GM21717 (cell line): ENCODE data around the gene DDX25.
"Not testable (repeated sequence)": the region's sequence is repeated elsewhere in the genome, so short reads cannot be mapped to it uniquely, and the experiment has no call there.

Source experiments
- ATAC-seq: cut with Tn5 transposase; IDR thresholded peaks from one replicate; pipeline ENCODE4 v1.9.1; 2021; ENCODE audit warnings: mild to moderate bottlenecking, moderate library complexity; ENCODE audit not compliant: unreplicated experiment

The DDX25 gene

DNA sequence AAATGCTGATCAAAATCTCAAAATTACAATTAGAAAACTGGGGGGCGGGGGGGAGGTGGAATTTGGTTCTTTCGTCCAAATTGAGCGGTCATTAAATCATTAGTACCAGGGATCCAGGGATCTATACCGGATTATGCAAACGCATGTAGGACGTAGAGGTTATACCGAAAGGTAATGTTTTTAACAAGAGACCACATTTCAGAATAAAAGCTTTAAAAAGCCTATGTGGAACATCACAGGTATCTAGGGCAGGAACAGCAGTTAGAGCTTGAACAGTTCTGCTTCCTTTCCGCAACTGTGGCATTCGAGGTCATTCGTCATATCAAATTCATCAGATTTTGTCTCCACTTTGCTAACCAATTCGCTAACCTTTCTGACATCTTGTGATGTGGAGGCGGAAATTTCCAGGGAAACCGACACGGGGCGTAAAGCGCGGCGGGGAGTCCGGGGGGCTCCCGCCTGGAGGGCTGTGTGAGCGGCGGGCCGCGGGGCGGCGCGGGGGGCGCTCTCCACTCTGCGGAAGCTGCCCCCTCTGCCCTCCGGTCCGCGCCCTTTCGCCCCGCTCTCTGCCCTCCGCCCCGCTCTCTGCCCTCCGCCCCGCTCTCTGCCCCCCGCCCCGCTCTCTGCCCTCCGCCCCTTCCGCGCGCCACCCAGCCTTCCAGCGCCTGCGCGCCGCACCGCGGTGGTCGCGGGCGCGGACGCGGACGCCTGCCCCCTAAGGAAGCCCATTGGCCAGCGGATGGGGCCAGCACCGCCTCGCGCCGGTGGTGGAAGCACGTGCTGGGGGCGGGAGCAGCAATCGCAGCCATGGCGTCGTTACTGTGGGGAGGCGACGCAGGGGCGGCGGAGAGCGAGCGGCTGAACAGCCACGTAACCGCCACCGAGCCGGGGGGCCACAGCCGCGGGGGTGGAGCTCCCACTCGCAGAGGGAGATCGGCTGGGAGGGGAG, at the start of gene DDX25:
DDX25 (plus strand) TSS at position 798 of the 949 bp plus-strand sequence; CDS start at position 808, 10 bp downstream.
- no peak for ATAC-seq

DNA sequence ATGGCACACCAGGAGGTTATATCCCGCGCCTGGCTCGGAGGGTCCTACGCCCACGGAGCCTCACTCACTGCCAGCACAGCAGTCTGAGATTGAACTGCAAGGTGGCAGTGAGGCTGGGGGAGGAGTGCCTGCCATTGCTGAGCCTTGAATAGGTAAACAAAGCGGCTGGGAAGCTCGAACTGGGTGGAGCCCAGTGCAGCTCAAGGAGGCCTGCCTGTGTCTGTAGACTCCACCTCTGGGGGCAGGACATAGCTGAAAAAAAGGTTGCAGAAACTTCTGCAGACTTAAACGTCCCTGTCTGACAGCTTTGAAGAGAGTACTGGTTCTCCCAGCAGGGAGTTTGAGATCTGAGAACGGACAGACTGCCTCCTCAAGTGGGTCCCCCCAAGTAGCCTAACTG, 46.6 kb upstream of the DDX25 start:
- ATAC-seq, result not testable (repeated sequence)

DNA sequence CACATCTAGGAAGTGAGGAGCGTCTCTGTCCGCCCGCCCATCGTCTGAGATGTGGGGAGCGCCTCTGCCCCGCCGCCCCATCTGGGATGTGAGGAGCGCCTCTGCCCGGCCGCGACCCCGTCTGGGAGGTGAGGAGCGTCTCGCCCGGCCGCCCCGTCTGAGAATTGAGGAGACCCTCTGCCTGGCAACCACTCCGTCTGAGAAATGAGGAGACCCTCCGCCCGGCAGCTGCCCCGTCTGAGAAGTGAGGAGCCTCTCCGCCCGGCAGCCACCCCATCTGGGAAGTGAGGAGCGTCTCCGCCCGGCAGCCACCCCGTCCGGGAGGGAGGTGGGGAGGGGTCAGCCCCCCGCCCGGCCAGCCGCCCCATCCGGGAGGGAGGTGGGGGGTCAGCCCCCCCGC, 41.5 kb upstream of the DDX25 start:
- ATAC-seq, result not testable (repeated sequence)

DNA sequence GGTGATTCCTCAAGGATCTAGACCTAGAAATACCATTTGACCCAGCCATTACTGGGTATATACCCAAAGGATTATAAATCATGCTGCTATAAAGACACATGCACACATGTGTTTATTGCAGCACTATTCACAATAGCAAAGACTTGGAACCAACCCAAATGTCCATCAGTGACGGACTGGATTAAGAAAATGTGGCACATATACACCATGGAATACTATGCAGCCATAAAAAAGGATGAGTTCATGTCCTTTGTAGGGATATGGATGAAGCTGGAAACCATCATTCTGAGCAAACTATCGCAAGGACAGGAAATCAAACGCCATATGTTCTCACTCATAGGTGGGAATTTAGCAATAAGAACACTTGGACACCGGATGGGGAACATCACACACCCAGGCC, 39.0 kb upstream of the DDX25 start:
- not testable (repeated sequence) for ATAC-seq

DNA sequence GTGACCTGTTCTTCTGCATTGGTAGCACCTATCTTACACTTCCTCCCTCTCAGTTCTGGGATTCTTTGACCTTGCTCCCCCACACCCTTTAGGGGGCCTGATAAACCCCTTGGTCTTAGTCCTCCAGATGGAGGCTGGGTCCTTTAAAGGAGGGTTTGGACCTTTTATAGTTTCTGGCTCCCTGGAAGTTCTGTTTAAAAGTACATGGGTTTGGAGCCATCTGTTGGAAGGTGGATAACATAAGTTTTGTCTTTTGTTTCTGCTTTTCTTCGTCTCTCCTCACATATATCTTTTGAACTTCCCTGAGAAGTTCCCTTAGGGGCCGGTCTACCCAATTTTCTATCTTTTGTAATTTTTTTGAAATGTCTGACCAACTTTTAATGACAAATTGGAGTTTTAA, 34.8 kb upstream of the DDX25 start:
- ATAC-seq, result no peak

DNA sequence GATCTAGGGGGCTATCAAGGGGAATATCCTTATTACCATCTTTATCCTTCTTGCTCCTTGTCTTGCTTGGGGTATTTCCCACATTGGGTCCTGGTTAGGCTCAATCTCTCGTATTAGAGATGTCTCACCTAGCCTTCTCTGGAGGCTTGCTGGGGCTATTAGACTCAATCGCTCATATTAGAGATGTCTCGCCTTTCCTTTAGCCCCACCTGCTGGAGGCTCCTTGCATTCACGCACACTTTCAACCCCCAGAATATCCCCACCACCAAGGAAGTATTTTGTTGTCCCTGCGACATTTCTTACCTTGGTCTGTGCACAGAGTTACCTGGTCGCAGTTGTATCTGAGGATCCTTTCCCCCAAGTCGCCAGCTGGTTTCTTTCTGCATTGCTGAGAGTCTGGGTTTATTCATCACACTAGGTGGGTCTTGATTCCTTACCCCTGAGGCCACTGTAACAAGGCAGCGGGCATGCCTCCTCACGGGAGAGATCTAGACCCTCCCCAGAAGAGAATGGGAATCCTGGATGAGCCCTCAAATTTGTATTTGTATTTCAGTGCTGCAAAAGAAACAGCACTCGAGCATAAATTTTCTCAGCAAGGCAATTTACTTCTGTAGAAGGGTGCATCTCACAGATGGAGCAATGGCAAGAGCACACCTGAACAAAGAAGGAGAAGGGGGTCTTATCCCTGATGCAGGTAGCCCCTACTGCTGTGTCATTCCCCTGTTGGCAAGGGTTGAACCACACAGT, 32.7 kb upstream of the DDX25 start:
- ATAC-seq, result no peak

DNA sequence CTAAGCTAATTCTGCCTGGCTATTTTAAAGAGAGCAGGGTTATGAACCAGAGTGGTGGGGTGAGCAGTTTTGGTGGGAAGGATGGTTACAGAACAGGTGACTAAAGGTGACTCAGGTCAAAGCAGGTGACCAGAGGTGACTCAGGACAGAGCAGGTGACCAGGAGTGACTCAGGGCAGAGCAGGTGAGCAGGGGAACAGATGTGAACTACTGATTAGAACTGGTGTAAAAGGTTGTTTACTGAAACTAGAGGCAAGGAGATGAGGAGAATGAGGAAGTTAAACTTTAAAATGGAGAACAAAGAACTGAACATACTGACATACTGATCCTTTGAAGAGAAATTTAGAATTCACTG, 32.2 kb upstream of the DDX25 start:
- ATAC-seq, result no peak

DNA sequence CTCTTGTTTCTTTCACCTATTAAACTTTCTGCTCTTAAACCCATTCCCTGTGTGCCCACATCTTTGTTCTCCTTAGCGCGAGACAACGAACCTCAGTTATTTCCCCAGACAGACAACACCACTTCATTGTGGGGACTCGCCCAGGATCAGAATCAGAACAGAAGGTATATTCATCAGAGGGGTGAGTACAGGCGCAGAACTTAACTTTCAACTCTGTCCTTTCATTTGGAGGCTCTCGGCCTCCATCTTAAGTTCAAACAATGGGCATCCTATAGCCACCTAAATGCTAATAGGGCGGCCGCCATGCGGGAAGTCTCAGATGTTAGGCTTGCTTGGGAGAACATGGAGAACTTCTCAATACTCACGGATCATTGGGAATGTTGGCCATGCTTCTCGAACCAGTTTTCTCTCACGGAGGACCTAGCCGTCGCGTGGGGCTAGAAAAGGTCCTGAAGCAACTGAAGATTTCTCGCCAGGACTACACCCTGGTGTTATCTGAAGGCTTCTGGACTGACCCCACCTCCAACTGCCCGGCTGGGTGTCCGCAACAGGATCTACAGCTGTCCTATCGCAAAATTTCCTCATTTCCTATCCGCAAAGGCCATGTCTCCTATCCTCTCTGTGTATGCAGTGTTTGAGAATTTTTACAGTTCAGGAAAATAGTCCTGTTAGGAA, 30.3 kb upstream of the DDX25 start:
- ATAC-seq, result no peak

DNA sequence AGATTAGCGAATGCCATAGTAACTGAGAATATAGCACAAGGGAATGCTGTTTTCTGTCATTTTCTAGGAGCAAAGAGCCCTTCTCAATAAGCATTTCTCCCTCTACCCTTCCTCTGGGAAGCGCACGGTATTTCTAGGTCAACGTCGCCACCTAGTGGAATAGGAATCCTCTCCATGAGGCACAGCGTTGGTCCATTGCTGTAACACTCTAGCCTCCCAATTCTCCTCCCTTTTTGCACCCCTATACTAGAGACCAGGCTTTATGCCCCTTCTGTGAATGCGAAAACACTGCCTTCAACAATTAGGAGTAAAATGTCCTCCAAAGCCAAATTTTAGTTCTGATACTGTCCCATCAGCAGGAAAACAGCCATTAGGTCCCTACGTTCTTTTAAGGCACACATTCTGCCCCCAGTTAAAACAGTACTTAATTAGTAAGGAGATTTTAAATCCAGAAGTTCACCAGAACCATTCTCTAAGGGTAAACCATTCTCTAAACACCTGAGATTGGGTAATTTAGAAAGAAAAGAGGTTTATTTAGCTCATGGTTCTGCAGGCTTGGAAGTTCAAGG, 29.7 kb upstream of the DDX25 start:
- peak; percentile 86 for ATAC-seq

DNA sequence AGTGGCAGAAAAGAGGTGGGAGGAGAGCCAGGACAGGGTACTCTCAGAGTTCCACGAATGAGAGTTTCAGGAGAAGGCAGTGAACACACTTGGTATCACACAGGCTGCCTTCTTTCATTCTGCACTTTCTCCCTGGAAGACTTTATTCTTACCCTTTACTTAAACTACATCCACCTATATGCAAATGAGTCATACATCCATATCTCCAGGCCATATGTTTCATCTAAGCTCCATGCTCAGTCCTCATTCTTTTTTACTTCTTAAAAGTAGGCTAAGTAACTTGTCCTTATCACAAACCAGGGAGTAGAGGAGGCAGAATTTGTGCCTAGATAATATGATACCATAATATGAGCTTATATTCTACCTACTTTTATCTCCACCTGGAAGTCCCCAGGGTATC, 23.0 kb upstream of the DDX25 start:
- no peak for ATAC-seq

DNA sequence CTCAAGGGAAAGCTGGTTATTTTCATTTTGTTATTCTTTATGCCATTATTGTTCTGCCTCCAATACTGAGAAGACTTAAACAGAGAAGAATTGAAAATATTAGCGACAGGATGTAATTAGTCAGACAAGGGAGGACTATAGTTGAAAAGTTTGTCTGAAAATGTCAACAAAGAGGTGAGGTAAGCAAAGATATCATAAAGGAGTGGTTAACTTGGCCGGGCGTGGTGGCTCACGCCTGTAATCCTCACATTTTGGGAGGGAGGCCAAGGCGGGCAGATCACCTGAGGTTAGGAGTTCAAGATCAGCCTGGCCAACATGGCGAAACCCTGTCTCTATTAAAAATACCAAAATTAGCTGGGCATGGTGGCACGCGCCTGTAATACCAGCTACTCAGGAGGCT, 20.9 kb upstream of the DDX25 start:
- ATAC-seq, result no peak

DNA sequence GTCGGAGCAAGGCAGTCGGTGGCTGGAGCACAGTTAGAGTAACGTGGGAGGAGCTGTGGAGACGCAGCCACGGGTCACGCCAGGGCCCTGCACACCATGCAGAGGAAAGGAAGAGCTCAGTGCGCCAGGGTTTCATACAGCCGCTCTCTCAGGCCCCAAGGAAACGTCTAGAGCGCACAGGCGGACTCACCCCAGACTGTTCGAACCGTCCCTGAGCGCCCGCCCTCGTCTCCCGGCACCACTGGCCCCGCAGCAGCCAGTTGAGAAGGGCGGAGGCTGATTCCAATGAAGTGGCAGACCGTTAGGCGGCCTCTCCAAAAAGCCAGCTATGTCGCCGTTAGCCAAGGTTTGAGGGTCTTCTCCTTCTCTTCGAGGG, 17.3 kb upstream of the DDX25 start:
- ATAC-seq, result peak; percentile 20

DNA sequence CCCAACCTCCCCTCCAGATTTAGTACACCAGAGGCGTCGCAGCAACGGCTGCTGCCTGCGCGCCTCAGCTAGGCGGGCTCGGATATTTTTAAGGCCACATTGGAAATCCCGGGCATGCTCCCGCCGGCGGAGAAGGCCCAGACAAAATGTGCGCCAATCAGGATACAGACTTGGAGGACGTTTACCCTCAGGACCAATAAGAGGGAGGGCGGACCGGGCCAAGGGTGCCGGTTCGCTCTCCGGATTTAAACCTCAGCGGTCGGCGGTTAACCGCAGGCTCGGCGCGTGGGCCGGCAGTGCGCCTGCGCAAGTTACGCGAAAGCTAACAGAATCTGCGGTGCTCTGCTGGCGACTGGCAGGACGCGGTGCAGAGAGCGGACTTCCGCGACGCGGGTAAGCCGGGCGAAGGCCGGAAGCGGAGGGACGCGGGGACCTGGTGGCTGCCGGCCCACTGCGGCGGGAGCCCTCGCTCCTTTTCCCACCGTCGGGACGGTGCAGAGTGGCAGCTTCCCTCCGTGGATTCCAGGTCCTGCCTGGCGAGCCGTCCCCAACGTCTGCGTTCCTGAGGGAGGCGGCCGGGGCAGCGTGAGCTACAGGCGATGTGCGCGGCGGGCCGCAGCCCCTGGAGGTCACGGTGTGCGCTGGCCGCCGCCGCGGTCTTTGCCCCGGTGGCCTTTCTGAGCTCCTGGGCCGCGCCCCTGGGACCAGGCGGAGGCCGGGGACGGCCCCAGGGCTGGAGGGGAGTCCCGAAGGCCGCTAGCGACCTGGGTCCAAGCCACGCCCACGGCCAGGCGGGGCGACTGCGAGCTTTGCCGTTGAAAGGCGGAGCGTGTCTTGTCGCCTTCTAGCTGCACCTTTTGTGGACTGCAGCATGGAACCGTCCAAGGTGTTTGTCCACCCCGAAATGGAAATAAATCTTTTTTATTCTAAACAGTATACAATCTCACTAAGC, 16.7 kb upstream of the DDX25 start, which contains the start of gene HYLS1:
HYLS1 (plus strand) TSS at position 296 of the 952 bp plus-strand sequence. CDS start 11,701 bp downstream, outside the sequence.
- peak; percentile 91 for ATAC-seq

DNA sequence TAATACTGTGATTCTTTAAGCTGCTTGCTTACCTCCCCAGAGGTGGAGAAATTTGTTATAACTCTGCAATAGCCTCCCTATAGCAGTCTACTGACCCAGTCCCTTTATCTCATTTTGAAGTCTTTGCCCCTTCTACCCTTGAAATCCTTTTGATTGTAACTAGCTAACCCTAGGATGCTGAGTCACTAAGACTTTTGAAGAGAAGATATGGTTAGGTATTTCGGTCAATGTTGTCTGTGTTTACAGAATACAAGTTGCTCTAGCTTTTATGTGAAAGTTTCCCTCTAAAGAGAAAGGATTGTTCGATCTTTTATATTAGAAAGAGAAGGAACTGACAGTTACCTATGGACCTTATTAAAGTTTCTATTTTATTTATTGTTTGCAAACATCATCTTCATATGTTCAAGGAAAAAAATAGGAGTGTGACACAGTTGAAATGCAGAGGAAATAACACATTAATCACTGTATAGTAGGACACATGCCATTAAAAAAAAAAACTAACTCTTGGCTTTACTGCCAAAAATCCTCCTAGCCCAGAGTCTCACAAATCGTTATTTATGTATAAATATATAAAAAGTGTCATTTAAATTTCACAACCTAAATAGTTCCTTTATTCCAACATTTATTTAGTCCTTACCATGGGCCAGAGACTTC, 13.7 kb upstream of the DDX25 start:
- ATAC-seq, result no peak

DNA sequence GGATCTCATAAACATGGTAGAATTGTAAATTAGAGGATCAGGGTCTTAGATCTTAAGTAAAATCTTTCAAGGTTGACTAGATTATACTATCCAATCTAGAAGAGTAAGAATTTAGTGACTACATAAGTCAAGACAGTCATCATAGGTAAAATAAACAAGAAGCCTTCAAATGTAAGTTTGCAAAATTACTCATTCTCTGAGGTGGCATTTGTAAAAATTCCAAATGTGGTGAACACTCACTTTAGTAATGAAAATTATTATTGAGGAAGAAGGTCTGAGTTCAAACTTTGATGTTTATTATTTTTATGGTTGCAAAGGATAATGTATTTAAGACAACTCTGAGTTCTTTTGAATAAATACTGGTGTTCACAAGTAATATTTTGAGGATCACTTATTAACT, 12.2 kb upstream of the DDX25 start:
- no peak for ATAC-seq

DNA sequence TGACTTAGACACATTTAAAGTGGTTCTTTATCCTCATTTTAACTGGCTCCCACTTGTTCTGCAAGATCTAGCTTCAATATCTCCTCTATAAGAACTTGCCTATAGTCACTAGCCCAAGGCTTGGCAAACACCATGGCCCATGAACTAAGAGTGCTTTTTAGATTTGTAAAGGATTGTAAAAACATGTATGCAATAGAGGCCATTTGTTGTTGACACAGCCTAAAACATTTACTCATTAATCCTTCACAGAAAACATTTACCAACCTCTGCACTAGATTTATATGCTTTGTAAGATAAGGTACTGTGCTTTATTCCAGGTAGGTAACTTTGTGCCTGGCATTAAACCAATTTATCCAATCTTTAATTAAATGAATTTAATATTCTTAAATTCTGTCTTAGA, 11.3 kb upstream of the DDX25 start:
- ATAC-seq, result no peak

DNA sequence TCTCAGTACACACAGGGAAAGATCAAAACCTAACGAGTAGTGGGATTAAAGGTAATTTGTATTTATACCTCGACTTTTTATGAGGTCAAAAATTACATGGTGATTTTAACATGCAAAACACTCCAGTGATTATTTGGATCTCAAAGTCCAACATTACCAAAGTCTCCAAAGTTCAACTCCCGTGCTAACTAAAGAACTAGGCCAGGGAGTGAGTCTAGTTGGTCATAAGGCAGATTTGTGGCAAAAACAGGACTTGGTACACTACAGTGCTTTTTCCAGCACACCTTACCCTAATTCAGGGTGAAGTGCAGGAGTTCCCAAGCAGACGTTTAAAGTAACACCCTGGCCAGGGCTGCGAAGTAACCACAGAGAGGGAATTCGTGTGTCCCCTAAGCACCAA, 2.4 kb upstream of the DDX25 start:
- no peak for ATAC-seq

DNA sequence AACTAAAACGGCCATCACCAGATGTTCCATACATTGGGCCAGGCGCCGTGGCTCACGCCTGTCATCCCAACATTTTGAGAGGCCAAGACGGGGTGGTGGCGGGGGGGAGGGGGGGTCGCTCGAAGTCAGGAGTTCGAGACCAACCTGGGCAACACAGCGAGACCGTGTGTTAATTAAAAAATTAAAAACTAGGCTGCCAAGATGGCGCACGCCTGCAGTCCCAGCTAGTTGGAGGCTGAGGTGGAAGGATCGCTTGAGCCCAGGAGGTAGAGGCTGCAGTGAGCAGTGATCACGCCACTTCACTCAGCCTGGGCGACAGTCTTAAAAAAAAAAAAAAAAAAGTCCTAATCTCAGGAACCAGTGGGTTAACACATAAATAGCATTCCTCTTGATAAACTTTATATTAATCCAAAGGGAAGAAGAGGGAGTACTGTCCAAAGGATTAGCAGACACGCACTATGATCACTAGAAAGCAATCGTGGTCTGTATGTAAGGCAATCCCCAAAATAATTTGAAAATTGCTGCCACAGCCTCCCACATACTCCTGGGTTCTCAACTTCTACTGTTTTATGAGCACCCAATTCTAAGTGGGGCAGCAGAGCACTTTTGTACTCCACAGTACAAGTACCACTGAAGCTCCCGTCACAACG, 1.9 kb upstream of the DDX25 start:
- ATAC-seq, result no peak
